Left renal cortex interstitium (tissue), 4 donors: ENCODE measurements around the gene CTSW. TPM values are rescaled to one million over a fixed set of nuclear protein-coding genes. Genes with fewer than 3 reads are reported as not detected.
A peak's percentile ranks its signal among the peaks of the same experiment; 100 is the strongest.

ENCODE experiments used
- DNase-seq, 4 donors: peaks; one replicate each; pipeline ENCODE4 v3.0.0-alpha.2; 2013; ENCODE audit warnings: low read depth in 4 of 4, low spot score in 2 of 4, missing footprints in 1 of 4
- polyA plus RNA-seq, 4 donors: library from polyadenylated mRNA; unstranded; fragments of 120-200 nt; gene quantifications; one replicate each; pipeline ENCODE4 v1.2.1, GENCODE V29; 2013; ENCODE audit not compliant: insufficient read length in 4 of 4

The CTSW gene
- polyA plus RNA-seq, 4 donors, result 0.77 to 1.6 (median 1.3) TPM

- no peak for DNase-seq
Measured at GRCh38 chr11:65898656-65899355, 19.2 kb downstream of the CTSW start.

GRCh38 chr11:65899356-65900124 lies 19.9 kb downstream of the CTSW start:
- DNase-seq, result no peak

- DNase-seq, result peak in 1 of 4 donors; percentile 32
Measured at GRCh38 chr11:65900125-65900898, 20.7 kb downstream of the CTSW start, which contains the start of gene FOSL1. FOSL1 (minus strand) TSS chr11:65900388; CDS start chr11:65900339, 49 bp downstream.

GRCh38 chr11:65900899-65901180 lies 21.2 kb downstream of the CTSW start:
- DNase-seq, result no peak

- DNase-seq, result no peak
Measured at GRCh38 chr11:65903068-65903481, 23.4 kb downstream of the CTSW start.

GRCh38 chr11:65903715-65904114 lies 24.1 kb downstream of the CTSW start:
- DNase-seq, result no peak

GRCh38 chr11:65906602-65907001 lies 27.0 kb downstream of the CTSW start:
- DNase-seq, result no peak

- DNase-seq, result no peak
Measured at GRCh38 chr11:65907878-65908277, 28.2 kb downstream of the CTSW start.

GRCh38 chr11:65911682-65912568 lies 32.3 kb downstream of the CTSW start:
- DNase-seq, result no peak

- no peak for DNase-seq
Measured at GRCh38 chr11:65912845-65913244, 33.2 kb downstream of the CTSW start.

GRCh38 chr11:65915101-65915820 lies 35.6 kb downstream of the CTSW start:
- no peak for DNase-seq

GRCh38 chr11:65915821-65916251 lies 36.2 kb downstream of the CTSW start:
- DNase-seq, result no peak

- no peak for DNase-seq
Measured at GRCh38 chr11:65916391-65916790, 36.8 kb downstream of the CTSW start.

- DNase-seq, result no peak
Measured at GRCh38 chr11:65917077-65917433, 37.4 kb downstream of the CTSW start.

GRCh38 chr11:65917434-65918210 lies 38.0 kb downstream of the CTSW start:
- DNase-seq, result no peak

- DNase-seq, result no peak
Measured at GRCh38 chr11:65918211-65919140, 38.8 kb downstream of the CTSW start, which contains the start of gene C11orf68. C11orf68 (minus strand) TSS chr11:65919062; CDS start chr11:65919031, 31 bp downstream.

- DNase-seq, result peak; percentile 76 to 92 (median 89)
Measured at GRCh38 chr11:65919141-65919572, 39.5 kb downstream of the CTSW start, which contains the start of gene DRAP1. DRAP1 (plus strand) TSS chr11:65919426; CDS start chr11:65919502, 76 bp downstream.
